ENCODE results near the gene ARMC12.

Gene ARMC12

DNA sequence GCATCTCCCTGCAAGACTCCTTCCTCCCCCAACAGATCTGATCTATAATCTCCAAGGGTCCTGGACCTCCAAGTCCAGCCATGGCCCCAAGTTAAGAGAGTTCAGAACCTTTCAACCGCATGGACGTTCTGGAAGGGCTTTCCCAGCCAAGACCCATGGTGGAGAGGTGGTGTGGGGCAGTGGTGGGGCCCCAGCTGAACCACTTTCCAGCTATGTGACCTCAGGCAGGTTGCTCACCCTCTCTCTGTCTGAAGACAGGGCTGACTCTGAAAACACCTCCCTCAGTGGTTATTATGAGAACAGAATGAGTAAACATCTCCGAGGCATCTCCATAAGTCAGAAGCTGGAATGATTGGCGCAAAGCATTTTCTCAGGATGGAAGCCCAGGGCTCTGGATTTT, 59.4 kb downstream of the ARMC12 start:
- in situ Hi-C loops (cut with MboI; ENCODE audit: low sequenced_read_pairs) = no loop called here

GRCh38 chr6:35797837-35798526, 61.1 kb downstream of the ARMC12 start:
- in situ Hi-C loops (cut with MboI; ENCODE audit: low sequenced_read_pairs) = no loop called here
